Esophagus (tissue), 2 donors: Measurements from ENCODE around the gene KCNK5. TPM values are rescaled to one million over a fixed set of nuclear protein-coding genes. Genes with fewer than 3 reads are reported as not detected.

Experiments used
- H3K27ac ChIP-seq, 2 donors: one replicate each; pipeline ENCODE4 v1.5.1; 2013; ENCODE audit warnings: low read depth in 2 of 2, mild to moderate bottlenecking in 2 of 2, inconsistent platforms in 1 of 2, low read length in 1 of 2, moderate library complexity in 1 of 2
- H3K27me3 ChIP-seq, 2 donors: one replicate each; pipeline ENCODE4 v1.6.1; 2013; ENCODE audit warnings: low read length in 2 of 2, control low read depth in 1 of 2, mild to moderate bottlenecking in 1 of 2; ENCODE audit not compliant: insufficient read depth in 2 of 2, control insufficient read depth in 1 of 2
- H3K36me3 ChIP-seq, 2 donors: one replicate each; pipeline ENCODE4 v1.6.1; 2013; ENCODE audit warnings: low read length in 1 of 2; ENCODE audit not compliant: control insufficient read depth in 2 of 2, insufficient read depth in 2 of 2
- H3K4me1 ChIP-seq, 2 donors: one replicate each; pipeline ENCODE4 v1.6.1; 2013; ENCODE audit warnings: low read length in 1 of 2; ENCODE audit not compliant: control insufficient read depth in 2 of 2, insufficient read depth in 2 of 2
- H3K4me3 ChIP-seq, 2 donors: one replicate each; pipeline ENCODE4 v1.5.1; 2013; ENCODE audit warnings: low read length in 2 of 2, mild to moderate bottlenecking in 2 of 2, low read depth in 1 of 2, moderate library complexity in 1 of 2
- H3K9me3 ChIP-seq, 2 donors: one replicate each; pipeline ENCODE4 v1.6.1; 2013; ENCODE audit warnings: mild to moderate bottlenecking in 2 of 2, low read depth in 1 of 2, low read length in 1 of 2, moderate library complexity in 1 of 2; ENCODE audit not compliant: control insufficient read depth in 2 of 2, insufficient read depth in 1 of 2
- WGBS, 2 donors: extraction: QIAGEN DNeasy Blood & Tissue Kit; methylation state at CpG; one replicate each; pipeline ENCODE4 v1.1.7; 2013; 5-methylcytosine and 5-hydroxymethylcytosine counted together
- polyA plus RNA-seq, 2 donors: library from polyadenylated mRNA; stranded (reverse); fragments of 200-250 nt; gene quantifications; one replicate each; pipeline ENCODE4 v1.2.3, GENCODE V29; 2013
- donor health status: healthy with polysubstance abuse.
- donor health status: Bipolar disorder and iron deficiency.

Gene KCNK5
- polyA plus RNA-seq, 2 donors: 2.5 to 2.7 TPM

- no peak overlapping the region for H3K4me3 ChIP-seq
- H3K9me3 ChIP-seq: peaks cover 3 to 8% of the 10 kb centered on the region in 2 donors
- no peak overlapping the region for H3K27ac ChIP-seq
- no peaks in the 10 kb centered on the region for H3K27me3 ChIP-seq
- 83 to 88% methylated on average over 4 of the region's 4 CpGs for WGBS, 2 donors
- H3K36me3 ChIP-seq: no peaks in the 10 kb centered on the region
- H3K4me1 ChIP-seq: peaks cover 0 to 10% of the 10 kb centered on the region in 2 donors
These were observed 57.5 kb downstream of the KCNK5 start for GRCh38 chr6:39171489-39172376.

- peaks cover 3 to 8% of the 10 kb centered on the region in 2 donors for H3K9me3 ChIP-seq
- no peaks in the 10 kb centered on the region for H3K36me3 ChIP-seq
- no peaks in the 10 kb centered on the region for H3K27me3 ChIP-seq
- no peak overlapping the region for H3K4me3 ChIP-seq
- 90 to 91% methylated on average over 3 of the region's 3 CpGs for WGBS, 2 donors
- peaks cover 0 to 10% of the 10 kb centered on the region in 2 donors for H3K4me1 ChIP-seq
- H3K27ac ChIP-seq: no peak overlapping the region
These were observed 58.4 kb downstream of the KCNK5 start for GRCh38 chr6:39170860-39171259.

DNA sequence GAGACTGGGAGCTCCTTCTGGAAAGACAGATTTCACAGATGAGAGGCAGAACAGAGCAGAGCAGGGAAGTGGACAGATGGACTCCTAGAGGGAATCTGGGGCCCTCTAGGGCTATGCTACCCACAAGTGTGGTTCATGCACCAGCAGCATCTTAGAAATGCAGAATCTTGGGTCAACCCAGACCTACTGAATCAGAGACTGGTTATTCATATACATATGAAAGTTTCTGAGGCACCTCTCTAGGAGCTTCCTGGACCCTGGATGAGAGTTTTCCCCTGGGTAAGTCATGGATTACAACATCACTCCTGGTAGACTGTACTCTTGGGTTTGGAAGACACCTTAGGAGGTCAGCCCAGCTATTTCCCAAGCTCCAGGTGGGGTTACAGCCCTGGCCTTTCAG is 58.9 kb downstream of the KCNK5 start:
- Histone ChIP-seq H3K27ac (no peak overlapping the region), H3K9me3 (peaks cover 3 to 8% of the 10 kb centered on the region in 2 donors), H3K4me1 (peaks cover 0 to 10% of the 10 kb centered on the region in 2 donors), H3K4me3 (no peak overlapping the region), H3K36me3 (no peaks in the 10 kb centered on the region), H3K27me3 (no peaks in the 10 kb centered on the region)

DNA sequence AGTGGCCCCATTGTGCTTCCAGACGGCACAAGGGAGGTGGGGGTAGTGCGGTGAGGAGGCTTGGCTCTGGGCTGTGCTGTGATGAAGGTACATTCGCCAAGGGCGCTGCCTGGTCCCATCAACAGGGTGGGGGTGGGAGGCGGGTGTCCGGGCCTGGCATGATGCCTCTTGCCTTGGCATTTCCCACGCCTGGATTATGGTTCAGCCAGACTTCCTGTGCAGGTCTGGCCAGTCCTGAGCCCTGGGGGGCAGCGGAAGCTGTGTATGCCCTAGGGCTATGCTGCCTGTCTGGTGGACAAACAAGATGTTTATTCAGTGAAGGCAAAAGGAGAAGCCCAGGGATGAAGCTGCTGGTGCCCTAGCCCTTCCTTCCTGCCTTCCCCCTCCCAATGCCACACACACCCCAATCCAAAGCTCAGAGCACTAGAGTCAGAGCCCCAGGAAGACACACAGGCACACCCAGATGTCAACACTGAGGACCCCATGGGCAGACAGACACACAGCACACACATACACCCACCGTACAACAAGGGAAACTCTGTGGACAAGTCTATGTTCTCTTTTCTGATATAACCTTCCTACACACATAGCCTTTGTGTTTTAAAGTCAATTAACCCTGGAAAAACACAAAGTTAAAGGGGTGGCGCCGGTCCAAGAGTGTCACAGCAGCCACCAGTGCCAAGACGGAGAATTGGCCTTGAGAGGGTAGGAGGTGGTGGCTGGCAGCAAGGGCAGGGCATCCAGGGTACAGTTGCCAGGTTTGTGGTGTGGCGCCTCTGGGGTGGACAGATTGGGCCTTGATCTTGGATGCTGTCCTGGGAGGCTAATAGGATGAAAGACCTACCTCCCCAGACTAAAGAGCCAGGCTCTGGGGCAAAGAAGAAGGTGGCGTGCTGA is 59.6 kb downstream of the KCNK5 start:
- no peak overlapping the region for H3K27ac ChIP-seq
- H3K4me3 ChIP-seq: no peak overlapping the region
- H3K4me1 ChIP-seq: peaks cover 0 to 10% of the 10 kb centered on the region in 2 donors
- peaks cover 3 to 8% of the 10 kb centered on the region in 2 donors for H3K9me3 ChIP-seq
- H3K27me3 ChIP-seq: no peaks in the 10 kb centered on the region
- WGBS, 2 donors: 56 to 58% methylated on average over 14 of the region's 14 CpGs
- no peaks in the 10 kb centered on the region for H3K36me3 ChIP-seq

DNA sequence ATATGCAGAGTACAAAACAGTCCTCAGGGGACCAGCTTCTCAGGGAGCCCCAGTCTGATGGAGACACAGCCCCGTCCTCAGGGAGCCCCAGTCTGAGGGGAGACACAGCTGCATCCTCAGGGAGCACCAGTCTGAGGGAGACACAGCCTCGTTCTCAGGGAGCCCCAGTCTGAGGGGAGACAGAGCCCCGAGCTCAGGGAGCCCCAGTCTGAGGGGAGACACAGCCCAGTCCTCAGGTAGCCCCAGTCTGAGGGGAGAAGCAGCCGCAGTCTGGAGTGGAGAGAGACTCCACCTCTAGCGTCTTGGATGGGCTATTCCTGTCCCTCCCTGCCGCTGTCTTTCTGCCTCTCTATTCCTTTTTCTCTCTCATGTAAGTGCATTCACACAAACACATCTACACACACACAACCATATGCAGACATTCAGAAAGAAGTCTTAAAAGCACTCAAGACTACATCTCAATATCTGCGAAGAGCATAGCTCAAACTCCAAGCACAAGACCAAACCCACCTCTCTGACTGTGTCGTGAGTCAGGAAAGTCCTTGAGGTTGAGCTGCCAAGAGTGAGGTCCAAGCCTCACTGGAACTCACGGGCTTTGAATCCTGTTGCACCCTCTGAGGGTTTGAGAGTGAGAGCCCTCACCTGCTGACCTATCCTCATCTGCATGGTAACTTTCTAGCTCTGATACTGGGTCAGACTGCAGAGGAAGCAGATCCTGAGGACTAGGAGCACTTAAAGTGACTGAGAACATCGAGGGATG is 61.2 kb downstream of the KCNK5 start:
- Histone ChIP-seq H3K27me3 (no peaks in the 10 kb centered on the region), H3K4me1 (peaks cover 0 to 10% of the 10 kb centered on the region in 2 donors), H3K27ac (no peak overlapping the region), H3K4me3 (no peak overlapping the region), H3K36me3 (no peaks in the 10 kb centered on the region), H3K9me3 (peaks cover 3 to 8% of the 10 kb centered on the region in 2 donors)
- 83 to 86% methylated on average over 10 of the region's 10 CpGs for WGBS, 2 donors

- Histone ChIP-seq H3K4me1 (peaks cover 0 to 10% of the 10 kb centered on the region in 2 donors), H3K4me3 (no peak overlapping the region), H3K27ac (no peak overlapping the region), H3K9me3 (peaks cover 2 to 8% of the 10 kb centered on the region in 2 donors), H3K27me3 (no peaks in the 10 kb centered on the region), H3K36me3 (no peaks in the 10 kb centered on the region)
- WGBS, 2 donors: 94 to 97% methylated on average over 5 of the region's 5 CpGs
These were observed 62.0 kb downstream of the KCNK5 start for GRCh38 chr6:39167321-39167720.

- Histone ChIP-seq H3K27ac (no peak overlapping the region), H3K4me3 (no peak overlapping the region)
These were observed 62.4 kb downstream of the KCNK5 start for GRCh38 chr6:39166912-39167290.

GRCh38 chr6:39166189-39166911 is 62.9 kb downstream of the KCNK5 start:
- H3K4me1 ChIP-seq: peaks cover 0 to 10% of the 10 kb centered on the region in 2 donors
- no peaks in the 10 kb centered on the region for H3K27me3 ChIP-seq
- no peak overlapping the region for H3K4me3 ChIP-seq
- H3K27ac ChIP-seq: no peak overlapping the region
- no peaks in the 10 kb centered on the region for H3K36me3 ChIP-seq
- 30 to 31% methylated on average over 20 of the region's 20 CpGs for WGBS, 2 donors
- H3K9me3 ChIP-seq: no peaks in the 10 kb centered on the region

More at GRCh38 chr6:39166912-39167290, 62.4 kb downstream of the KCNK5 start:
- Histone ChIP-seq H3K27me3 (no peaks in the 10 kb centered on the region), H3K4me1 (peaks cover 0 to 10% of the 10 kb centered on the region in 2 donors), H3K9me3 (peaks cover 0 to 6% of the 10 kb centered on the region in 2 donors), H3K36me3 (no peaks in the 10 kb centered on the region)
- 72 to 73% methylated on average over 5 of the region's 5 CpGs for WGBS, 2 donors
